Measurements from ENCODE around the gene PHKB.
"Not testable (repeated sequence)": the region's sequence is repeated elsewhere in the genome, so short reads cannot be mapped to it uniquely, and the experiment has no call there.

PHKB gene

GRCh38 chr16:47511882-47512281 is 50.8 kb downstream of the PHKB start:
- no peak for DNase-seq

DNA sequence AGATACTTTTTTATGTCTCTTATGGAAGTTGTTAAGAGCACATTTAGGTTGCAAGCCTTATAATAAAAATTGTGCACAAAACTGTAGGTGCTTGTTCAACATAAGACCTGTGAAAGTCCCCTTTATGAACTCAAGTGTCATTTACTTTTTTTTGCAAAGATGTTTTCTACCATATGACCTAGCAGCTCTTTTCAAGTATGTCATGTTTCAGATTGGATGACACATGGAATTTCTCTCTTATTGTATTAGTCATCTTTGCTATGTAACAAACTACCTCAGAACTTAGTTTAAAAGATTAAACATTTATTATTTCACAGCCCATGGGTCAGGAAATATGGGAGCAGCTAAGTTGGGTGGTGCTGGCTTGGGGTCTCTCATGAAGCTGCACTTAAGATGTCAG is 57.9 kb downstream of the PHKB start:
- DNase-seq, result no peak

GRCh38 chr16:47519546-47519945 is 58.4 kb downstream of the PHKB start:
- no peak for DNase-seq

GRCh38 chr16:47519996-47520679 is 59.0 kb downstream of the PHKB start:
- no peak for DNase-seq

DNA sequence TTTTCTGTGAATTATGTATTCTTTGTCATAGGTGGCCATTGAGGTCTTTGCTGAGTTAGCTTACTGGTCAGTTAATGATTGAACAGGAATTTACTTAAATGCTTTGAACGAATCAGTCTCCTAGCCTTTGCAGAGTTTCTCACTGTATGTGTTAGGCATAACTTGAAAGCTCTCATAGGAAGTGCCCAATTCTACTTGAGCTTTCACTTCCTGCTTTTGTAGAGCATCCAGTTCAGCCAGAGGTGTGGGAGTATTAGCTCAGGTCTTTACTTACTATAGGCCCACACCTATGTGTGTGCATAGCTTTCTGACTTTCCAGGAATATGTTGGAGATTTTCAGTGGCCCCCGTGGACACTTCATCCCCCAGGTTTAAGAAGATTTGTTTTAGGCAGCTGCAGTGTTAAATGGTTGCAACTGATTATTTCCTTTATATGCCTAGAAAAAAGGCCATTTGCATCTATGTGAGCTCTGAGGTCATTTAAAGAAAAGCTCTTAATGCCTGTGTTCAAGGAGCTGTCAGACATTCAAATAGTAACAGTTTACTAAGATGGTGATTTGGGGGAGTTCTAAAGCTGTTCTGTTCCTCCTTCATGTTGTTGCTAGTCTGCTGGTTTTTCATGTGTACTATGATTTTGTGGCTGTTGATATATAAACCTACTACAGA is 62.3 kb downstream of the PHKB start:
- DNase-seq, result peak in 1 of 5 experiments; percentile 13

DNA sequence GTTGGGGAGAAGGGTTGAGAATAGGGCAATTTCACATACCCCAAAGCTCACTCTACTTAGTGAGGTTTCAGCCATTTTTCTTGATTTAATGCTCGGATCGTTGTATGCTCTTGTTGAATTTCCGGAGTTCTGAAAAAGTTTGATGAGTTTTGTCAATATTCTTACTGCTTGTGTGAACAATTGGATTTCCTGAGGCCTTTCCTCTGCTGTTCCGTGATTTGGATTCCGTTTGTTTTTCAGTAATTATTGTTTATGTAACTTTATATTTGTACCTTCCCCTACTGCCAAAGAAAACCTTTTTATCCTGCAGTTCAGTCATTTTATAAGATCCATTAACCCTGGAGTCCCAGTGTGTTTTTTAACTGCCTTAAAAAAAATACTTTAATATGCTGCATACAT is 62.9 kb downstream of the PHKB start:
- no peak for DNase-seq

DNA sequence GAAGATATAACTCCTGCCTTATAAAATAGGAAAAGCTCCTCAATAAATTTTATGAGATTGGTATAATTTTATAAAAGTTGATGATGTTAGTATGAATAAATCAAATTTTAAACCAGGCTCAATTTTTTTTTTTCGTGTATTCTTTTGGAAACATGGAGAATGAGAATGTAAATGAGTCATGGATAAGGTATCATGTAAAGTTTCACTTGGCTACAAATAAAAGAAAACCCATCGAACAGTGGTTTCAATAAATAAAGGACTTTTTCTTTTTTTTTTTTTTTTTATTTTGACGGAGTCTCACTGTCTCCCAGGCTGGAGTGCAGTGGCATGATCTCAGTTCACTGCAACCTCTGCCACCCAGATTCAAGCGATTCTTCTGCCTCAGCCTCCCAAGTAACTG is 67.3 kb downstream of the PHKB start:
- no peak for DNase-seq

DNA sequence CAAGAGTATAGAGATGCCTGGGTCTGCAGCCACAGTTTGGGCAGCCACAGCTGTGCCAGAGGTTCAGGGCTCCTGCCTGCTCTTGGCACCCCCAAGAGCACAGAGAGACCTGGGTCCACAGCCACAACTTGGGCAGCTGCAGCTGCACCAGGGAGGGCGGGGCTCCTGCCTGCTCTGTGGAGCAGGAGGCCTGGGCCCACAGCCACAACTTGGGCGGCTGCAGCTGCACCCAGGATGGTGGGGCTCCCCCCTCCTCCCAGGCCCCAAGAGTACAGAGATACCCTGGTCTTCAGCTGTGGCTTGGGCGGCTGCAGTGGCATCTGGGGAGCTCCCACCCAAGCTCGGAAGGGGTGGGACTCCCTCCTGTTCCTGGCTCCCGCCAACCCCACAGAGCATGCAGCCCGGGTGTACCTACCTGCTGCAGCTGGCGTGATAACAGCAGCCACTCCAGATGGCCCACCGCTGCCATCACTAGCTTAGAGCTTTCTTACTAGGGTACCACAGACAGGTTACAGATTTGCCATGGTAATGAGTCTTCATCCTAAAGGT is 72.7 kb downstream of the PHKB start:
- DNase-seq, result no peak

DNA sequence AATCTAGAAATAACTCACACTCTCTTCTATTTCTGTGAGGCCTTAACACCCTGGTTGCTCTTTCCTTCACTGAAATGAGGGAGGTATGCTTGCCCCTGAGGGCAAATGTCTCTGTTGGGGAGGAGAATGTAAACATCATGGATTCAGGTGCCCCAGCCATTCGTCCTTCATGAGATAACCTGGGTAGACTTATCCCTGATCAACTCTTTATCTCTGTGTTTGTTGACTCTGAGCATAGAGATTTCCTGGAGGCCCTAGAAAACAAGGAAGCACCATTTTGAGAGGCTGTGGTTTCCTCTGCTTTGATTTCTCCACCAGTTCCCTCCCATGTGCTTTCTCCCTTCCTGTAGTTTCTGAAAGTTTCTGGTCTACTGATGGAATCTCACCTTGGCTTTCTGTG is 77.3 kb downstream of the PHKB start:
- no peak for DNase-seq

- DNase-seq, result not testable (repeated sequence)
These were observed 78.9 kb downstream of the PHKB start for GRCh38 chr16:47539707-47540670.

DNA sequence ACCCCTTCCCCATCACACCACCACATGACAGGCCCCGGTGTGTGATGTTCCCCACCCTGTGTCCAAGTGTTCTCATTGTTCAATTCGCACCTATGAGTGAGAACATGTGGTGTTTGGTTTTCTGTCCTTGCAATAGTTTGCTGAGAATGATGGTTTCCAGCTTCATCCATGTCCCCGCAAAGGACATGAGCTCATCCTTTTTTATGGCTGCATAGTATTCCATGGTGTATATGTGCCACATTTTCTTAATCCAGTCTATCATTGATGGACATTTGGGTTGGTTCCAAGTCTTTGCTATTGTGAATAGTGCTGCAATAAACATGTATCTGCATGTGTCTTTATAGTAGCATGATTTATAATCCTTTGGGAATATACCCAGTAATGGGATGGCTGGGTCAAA is 80.0 kb downstream of the PHKB start:
- DNase-seq, result not testable (repeated sequence)

DNA sequence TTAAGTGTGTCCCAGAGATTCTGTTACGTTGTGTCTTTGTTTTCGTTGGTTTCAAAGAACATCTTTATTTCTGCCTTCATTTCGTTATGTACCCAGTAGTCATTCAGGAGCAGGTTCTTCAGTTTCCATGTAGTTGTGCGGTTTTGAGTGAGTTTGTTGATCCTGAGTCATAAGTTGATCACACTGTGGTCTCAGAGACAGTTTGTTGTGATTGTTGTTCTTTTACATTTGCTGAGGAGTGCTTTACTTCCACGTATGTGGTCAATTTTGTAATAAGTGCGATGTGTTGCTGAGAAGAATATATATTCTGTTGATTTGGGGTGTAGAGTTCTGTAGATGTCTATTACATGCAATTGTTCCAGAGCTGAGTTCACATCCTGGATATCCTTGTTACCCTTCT is 83.1 kb downstream of the PHKB start:
- peak in 1 of 5 experiments; percentile 66 for DNase-seq

- DNase-seq, result not testable (repeated sequence)
These were observed 90.1 kb downstream of the PHKB start for GRCh38 chr16:47551185-47551584.

- not testable (repeated sequence) for DNase-seq
These were observed 90.6 kb downstream of the PHKB start for GRCh38 chr16:47551767-47552166.

DNA sequence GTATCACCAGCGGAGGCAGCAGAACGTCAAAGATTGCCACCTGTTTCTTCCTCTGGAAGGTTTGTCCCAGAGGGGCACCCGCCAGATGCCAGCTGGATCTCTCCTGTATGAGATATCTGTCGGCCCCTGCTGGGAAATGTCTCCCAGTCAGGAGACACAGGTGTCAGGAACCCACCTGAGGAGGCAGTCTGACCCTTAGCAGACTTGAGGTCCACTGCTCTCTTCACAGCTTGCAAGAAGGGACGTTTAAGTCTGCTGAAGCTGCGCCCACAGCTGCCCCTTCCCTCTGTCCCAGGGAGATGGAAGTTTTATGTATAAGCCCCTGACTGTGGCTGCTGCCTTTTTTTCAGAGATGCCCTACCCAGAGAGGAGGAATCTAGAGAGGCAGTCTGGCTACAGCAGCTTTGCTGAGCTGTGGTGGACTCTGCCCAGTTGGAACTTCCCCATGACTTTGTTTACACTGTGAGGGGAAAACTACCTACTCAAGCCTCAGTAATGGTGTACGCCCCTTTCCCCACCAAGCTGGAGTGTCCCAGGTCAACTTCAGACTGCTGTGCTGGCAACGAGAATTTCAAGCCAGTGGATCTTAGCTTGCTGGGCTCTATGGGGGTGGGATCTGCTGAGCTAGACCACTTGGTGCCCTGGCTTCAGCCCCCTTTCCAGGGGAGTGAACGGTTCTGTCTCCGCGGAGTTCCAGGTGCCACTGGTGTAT is 92.9 kb downstream of the PHKB start:
- DNase-seq, result no peak

DNA sequence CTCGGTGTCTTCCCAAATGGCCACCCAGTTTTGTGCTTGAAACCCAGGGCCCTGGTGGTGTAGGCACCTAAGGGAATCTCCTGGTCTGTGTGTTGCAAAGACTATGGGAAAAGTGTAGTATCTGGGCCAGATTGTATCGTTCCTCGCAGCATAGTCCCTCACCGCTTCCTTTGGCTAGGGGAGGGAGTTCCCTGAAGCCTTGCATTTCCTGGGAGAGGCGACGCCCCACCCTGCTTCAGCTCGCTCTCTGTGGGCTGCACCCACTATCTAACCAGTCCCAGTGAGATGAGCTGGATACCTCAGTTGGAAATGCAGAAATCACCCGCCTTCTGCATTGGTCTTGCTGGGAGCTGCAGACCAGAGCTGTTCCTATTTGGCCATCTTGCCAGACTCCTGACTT is 93.5 kb downstream of the PHKB start:
- not testable (repeated sequence) for DNase-seq

DNA sequence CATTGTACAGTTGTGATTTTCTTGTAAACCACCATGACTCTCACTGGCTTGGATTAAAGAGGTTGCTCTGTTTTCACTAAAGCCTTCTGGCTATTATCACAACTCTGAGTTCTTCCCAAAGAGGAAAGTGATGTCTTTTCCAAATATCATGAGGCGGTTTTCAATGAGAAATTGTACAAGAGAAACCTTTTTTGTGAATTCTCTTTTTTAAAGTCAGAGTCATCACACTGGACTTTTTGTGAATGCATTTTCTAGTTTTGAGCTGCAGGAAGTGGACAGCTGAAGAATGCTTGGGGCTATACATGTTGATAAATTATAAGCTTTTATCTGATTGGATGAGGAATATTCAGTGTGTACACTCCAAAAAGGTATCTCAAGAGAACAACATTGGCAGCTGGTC is 100.2 kb downstream of the PHKB start:
- DNase-seq, result no peak

- DNase-seq, result peak in 1 of 5 experiments; percentile 8
These were observed 101.2 kb downstream of the PHKB start for GRCh38 chr16:47562366-47562765.

DNA sequence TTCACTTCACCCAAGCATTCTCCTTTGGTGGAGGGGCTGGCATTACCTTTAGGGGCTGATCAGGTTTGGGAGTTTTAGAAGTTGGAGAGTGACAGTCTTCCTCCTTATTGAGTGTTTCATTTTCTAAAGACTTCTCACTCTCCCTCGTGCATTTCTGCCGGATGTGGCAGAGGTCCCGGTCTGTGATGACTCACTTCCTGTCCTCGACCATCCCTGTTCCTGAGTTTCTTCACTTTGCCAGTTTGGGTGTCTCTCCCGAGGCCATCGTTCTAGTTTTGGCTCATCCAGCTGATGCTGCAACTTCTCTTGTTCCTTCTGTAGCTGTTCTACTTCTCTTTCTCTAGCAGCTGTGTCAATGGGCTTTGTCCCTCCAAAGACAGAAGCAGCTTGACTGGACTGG is 104.3 kb downstream of the PHKB start:
- DNase-seq, result peak in 2 of 5 experiments; percentile 16 to 32

GRCh38 chr16:47567321-47567720 is 106.2 kb downstream of the PHKB start:
- no peak for DNase-seq

DNA sequence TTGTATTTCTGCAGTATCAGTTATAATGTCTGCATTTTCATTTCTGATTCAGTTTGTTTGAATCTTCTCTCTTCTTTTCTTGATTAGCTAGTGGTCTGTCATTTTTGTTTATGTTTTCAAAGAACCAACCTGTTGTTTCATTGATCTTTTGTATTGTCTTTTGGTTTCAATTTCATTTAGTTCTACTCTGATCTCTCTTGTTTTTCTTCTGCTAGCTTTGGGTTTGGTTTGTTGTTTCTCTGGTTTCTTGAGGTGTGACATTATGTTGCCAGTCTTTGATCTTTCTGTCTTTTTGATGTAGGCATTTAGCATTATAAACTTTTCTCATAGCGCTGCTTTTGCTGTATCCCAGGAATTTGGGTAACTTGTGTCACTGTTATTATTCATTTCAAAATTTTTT is 107.2 kb downstream of the PHKB start:
- DNase-seq, result peak in 2 of 5 experiments; percentile 34 to 55

DNA sequence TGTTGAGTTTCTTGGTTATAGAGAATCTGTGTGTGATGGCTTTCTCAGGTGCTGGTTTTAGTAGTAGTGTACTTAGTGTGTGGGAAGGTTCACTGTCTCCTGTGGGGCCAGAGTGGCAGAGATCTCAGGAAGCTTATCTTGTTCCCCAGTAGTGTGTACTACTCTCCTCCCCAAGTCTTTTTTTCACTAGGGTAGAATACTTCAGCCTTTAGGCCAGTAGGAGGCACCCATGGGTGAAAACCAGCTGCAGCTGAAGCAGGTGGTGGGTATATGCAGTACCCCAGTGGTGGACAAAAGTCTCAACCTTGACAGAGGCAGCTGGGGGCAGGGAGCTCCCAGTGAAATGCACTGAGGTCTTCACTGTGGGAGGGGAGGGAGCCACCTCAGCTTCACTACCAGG is 109.9 kb downstream of the PHKB start:
- DNase-seq, result no peak
